HEK293 (cell line): ENCODE results near the gene SLC66A1.

Experiments
- CTCF ChIA-PET: fragments of 350-600 bp; formaldehyde crosslinking; extraction: SDS; loops from one replicate; lab custom pipeline; 2021; ENCODE audit warnings: antibody characterized with exemption; lab: Yijun Ruan, JAX
- POLR2A ChIA-PET: fragments of 300-600 bp; formaldehyde crosslinking; extraction: SDS; loops from one replicate; lab custom pipeline; 2020; ENCODE audit warnings: antibody characterized with exemption, inconsistent platforms; lab: Yijun Ruan, JAX
- H3K27ac ChIP-seq: fragments of 200-500 bp; sonication (Bioruptor generic); 2 replicates; pipeline ENCODE4 v1.5.1; 2014; ENCODE audit warnings: low read depth, low read length, control low read depth, inconsistent platforms; ENCODE audit errors: extremely low read depth
- H3K36me3 ChIP-seq, 2 experiments: fragments of 200-500 bp in 1 of 2; sonication (Bioruptor generic) in 1 of 2; 1 replicate in 1 of 2; 2 replicates in 1 of 2; pipeline ENCODE4 v1.5.1; 2014 to 2017; ENCODE audit warnings: inconsistent platforms in 2 of 2, low read length in 2 of 2; ENCODE audit not compliant: control insufficient read depth in 2 of 2, insufficient read depth in 1 of 2
- H3K4me1 ChIP-seq: fragments of 200-500 bp; sonication (Bioruptor generic); 2 replicates; pipeline ENCODE4 v1.5.1; 2014; ENCODE audit warnings: mild to moderate bottlenecking, low read length, inconsistent platforms; ENCODE audit not compliant: control insufficient read depth, insufficient read depth
- H3K4me3 ChIP-seq: 2 replicates; pipeline ENCODE4 v1.5.1; 2011; ENCODE audit warnings: low read depth, mild to moderate bottlenecking, control low read depth, low read length, moderate library complexity
- H3K9me3 ChIP-seq: fragments of 200-500 bp; sonication (Bioruptor generic); 2 replicates; pipeline ENCODE4 v1.5.1; 2014; ENCODE audit warnings: low read depth, low read length, inconsistent platforms; ENCODE audit not compliant: control insufficient read depth, insufficient read depth
- KLF10 ChIP-seq: fragments of 450-650 bp; IDR thresholded peaks from 2 replicates; pipeline ENCODE4 v1.5.1; 2018; ENCODE audit warnings: missing biosample characterization, mild to moderate bottlenecking, missing genetic modification characterization
- OSR2 ChIP-seq: fragments of 450-650 bp; formaldehyde crosslinking; IDR thresholded peaks from 2 replicates; pipeline ENCODE4 v1.5.1; 2016; ENCODE audit warnings: missing biosample characterization, missing genetic modification characterization
- SALL2 ChIP-seq: fragments of 450-650 bp; formaldehyde crosslinking; IDR thresholded peaks from 2 replicates; pipeline ENCODE4 v1.5.0; 2017; ENCODE audit warnings: missing biosample characterization, mild to moderate bottlenecking, missing genetic modification characterization, borderline replicate concordance
- SP7 ChIP-seq: fragments of 450-650 bp; formaldehyde crosslinking; IDR thresholded peaks from 2 replicates; pipeline ENCODE4 v1.5.1; 2016; ENCODE audit warnings: missing biosample characterization, missing genetic modification characterization
- YY1 ChIP-seq: fragments of 450-650 bp; formaldehyde crosslinking; IDR thresholded peaks from 2 replicates; pipeline ENCODE4 v1.5.1; 2018; ENCODE audit warnings: missing biosample characterization, missing genetic modification characterization
- ZFP41 ChIP-seq: fragments of 450-650 bp; formaldehyde crosslinking; IDR thresholded peaks from 2 replicates; pipeline ENCODE4 v1.5.1; 2016; ENCODE audit warnings: missing biosample characterization, missing genetic modification characterization, borderline replicate concordance
- ZNF10 ChIP-seq: fragments of 450-650 bp; formaldehyde crosslinking; IDR thresholded peaks from 2 replicates; pipeline ENCODE4 v1.5.1; 2017; ENCODE audit warnings: missing biosample characterization, missing genetic modification characterization
- ZNF121 ChIP-seq: fragments of 450-650 bp; formaldehyde crosslinking; IDR thresholded peaks from 2 replicates; pipeline ENCODE4 v1.5.1; 2016; ENCODE audit warnings: missing biosample characterization, missing genetic modification characterization
- ZNF133 ChIP-seq: fragments of 450-650 bp; formaldehyde crosslinking; IDR thresholded peaks from 2 replicates; pipeline ENCODE4 v1.5.1; 2016; ENCODE audit warnings: missing biosample characterization, missing genetic modification characterization
- ZNF239 ChIP-seq: fragments of 450-650 bp; formaldehyde crosslinking; IDR thresholded peaks from 2 replicates; pipeline ENCODE4 v1.5.1; 2016; ENCODE audit warnings: missing biosample characterization, missing genetic modification characterization
- ZNF292 ChIP-seq: fragments of 450-650 bp; formaldehyde crosslinking; IDR thresholded peaks from 2 replicates; pipeline ENCODE4 v1.5.1; 2016; ENCODE audit warnings: low read depth, missing biosample characterization, missing genetic modification characterization, borderline replicate concordance
- ZNF341 ChIP-seq: fragments of 450-650 bp; formaldehyde crosslinking; IDR thresholded peaks from 2 replicates; pipeline ENCODE4; 2016; ENCODE audit warnings: low read depth, missing biosample characterization, missing genetic modification characterization
- ZNF501 ChIP-seq: fragments of 450-650 bp; formaldehyde crosslinking; IDR thresholded peaks from 2 replicates; pipeline ENCODE4 v1.5.1; 2016; ENCODE audit warnings: missing biosample characterization, missing genetic modification characterization
- ZNF530 ChIP-seq: fragments of 450-650 bp; formaldehyde crosslinking; IDR thresholded peaks from 2 replicates; pipeline ENCODE4 v1.5.1; 2016; ENCODE audit warnings: low read depth, missing biosample characterization, missing genetic modification characterization
- ZNF560 ChIP-seq: fragments of 450-650 bp; formaldehyde crosslinking; IDR thresholded peaks from 2 replicates; pipeline ENCODE4 v1.5.1; 2017; ENCODE audit warnings: missing biosample characterization, missing genetic modification characterization, borderline replicate concordance
- ZNF585B ChIP-seq: fragments of 450-650 bp; formaldehyde crosslinking; IDR thresholded peaks from 2 replicates; pipeline ENCODE4 v1.5.1; 2016; ENCODE audit warnings: missing biosample characterization, missing genetic modification characterization
- ZNF610 ChIP-seq: fragments of 450-650 bp; formaldehyde crosslinking; IDR thresholded peaks from 2 replicates; pipeline ENCODE4 v1.5.1; 2016; ENCODE audit warnings: missing biosample characterization, missing genetic modification characterization, borderline replicate concordance
- ZNF768 ChIP-seq: fragments of 450-650 bp; formaldehyde crosslinking; IDR thresholded peaks from 2 replicates; pipeline ENCODE4 v1.5.1; 2018; ENCODE audit warnings: missing biosample characterization, mild to moderate bottlenecking, missing genetic modification characterization
- ZSCAN23 ChIP-seq: fragments of 450-650 bp; formaldehyde crosslinking; IDR thresholded peaks from 2 replicates; pipeline ENCODE4 v1.5.1; 2016; ENCODE audit warnings: missing biosample characterization, missing genetic modification characterization
- ZSCAN30 ChIP-seq: fragments of 450-650 bp; IDR thresholded peaks from 2 replicates; pipeline ENCODE4 v1.5.1; 2018; ENCODE audit warnings: missing biosample characterization, mild to moderate bottlenecking, missing genetic modification characterization, moderate library complexity
- TF ChIP-seq, protein P1 (sequence below): fragments of 450-650 bp; formaldehyde crosslinking; conservative IDR thresholded peaks from 2 replicates; pipeline ENCODE4 v1.5.1; 2016; ENCODE audit warnings: low read depth, missing biosample characterization, missing genetic modification characterization
- TF ChIP-seq, protein P2 (sequence below): fragments of 450-650 bp; formaldehyde crosslinking; IDR thresholded peaks from 2 replicates; pipeline ENCODE4 v1.5.1; 2017; ENCODE audit warnings: missing biosample characterization, missing genetic modification characterization
- TF ChIP-seq, protein P3 (sequence below): fragments of 450-650 bp; formaldehyde crosslinking; IDR thresholded peaks from 2 replicates; pipeline ENCODE4 v1.5.1; 2016; ENCODE audit warnings: missing biosample characterization, missing genetic modification characterization

The SLC66A1 gene

DNA sequence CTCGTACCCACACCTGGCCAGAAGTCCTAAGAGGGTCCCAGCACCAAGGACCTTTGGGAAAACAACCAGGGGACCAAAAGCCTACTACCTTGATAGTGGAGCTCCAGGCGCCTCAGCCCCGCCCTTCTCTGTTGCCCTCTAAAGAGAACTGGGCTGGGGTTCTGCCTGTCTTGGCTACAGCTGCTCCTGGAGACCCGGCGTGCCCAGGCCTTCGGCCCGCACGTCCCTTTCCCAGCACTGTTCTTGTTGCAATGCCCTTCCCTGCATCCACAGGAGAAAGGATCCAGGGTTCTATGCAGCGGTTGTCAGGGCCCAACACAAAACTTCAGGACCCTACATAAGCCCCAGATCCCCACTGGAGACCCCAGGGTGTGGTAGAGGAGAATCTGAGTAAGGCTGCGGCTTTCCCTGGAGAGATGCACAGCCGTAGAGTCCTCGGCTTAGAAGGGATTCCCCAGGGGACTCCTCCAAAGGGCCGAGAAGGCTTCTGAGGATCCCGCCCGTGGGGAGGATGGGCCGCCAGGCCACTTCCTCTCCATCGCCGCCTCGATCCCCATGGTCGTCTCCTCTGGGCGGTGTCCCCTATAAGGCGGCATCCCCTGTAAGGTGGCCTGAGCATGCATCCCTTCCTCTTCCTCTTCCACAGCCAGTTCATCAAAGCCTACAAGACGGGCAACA, 12.0 kb downstream of the SLC66A1 start (continued):
- TF ChIP-seq SP7: no peak
- no peak for TF ChIP-seq KLF10 (tag by site-specific recombination)
- no peak for TF ChIP-seq ZNF610 (tag by site-specific recombination)
- TF ChIP-seq ZFP41 (tag by site-specific recombination): no peak

DNA sequence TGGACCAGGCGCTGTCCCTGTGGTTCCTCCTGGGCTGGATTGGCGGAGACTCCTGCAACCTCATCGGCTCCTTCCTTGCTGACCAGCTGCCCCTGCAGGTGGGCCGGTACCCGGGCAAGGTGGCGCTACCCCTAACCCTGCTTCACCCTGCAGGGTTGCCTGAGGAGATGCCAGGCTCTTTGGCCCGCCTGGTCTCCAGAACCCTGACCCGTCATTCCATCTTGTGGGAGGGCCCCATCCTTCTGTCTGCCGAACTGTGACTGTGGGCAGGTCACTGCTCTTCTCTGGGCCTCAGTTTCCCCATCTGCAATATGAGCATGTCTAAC, 12.5 kb downstream of the SLC66A1 start:
- H3K27ac ChIP-seq: no peak overlapping the region
- POLR2A ChIA-PET: interaction anchor here (0.6 kb wide), 1 partner anchor 12 kb away, joined by 3 read pairs; no protein-coding TSS in a partner anchor
- H3K9me3 ChIP-seq: no peaks in the 10 kb centered on the region
- CTCF ChIA-PET: no interaction called here
- no peak overlapping the region for H3K4me3 ChIP-seq
- H3K36me3 ChIP-seq: peaks cover 7 to 93% of the 10 kb centered on the region in 2 experiments; a peak in 2 of 3 replicates
- TF ChIP-seq ZNF239 (tag by site-specific recombination) (no peak), ZNF501 (tag by site-specific recombination) (no peak), ZNF560 (tag by site-specific recombination) (no peak), ZSCAN23 (tag by site-specific recombination) (no peak), OSR2 (tag by site-specific recombination) (no peak), ZNF610 (tag by site-specific recombination) (no peak), ZNF768 (tag by site-specific recombination) (no peak), YY1 (tag by site-specific recombination) (no peak), ZNF121 (tag by site-specific recombination) (no peak), ZNF341 (no peak), ZNF530 (tag by site-specific recombination) (no peak), SALL2 (tag by site-specific recombination) (no peak), ZNF10 (tag by site-specific recombination) (no peak), ZNF585B (no peak), ZNF292 (no peak), ZNF133 (no peak), ZSCAN30 (tag by site-specific recombination) (no peak)
- TF ChIP-seq, protein P1, sequence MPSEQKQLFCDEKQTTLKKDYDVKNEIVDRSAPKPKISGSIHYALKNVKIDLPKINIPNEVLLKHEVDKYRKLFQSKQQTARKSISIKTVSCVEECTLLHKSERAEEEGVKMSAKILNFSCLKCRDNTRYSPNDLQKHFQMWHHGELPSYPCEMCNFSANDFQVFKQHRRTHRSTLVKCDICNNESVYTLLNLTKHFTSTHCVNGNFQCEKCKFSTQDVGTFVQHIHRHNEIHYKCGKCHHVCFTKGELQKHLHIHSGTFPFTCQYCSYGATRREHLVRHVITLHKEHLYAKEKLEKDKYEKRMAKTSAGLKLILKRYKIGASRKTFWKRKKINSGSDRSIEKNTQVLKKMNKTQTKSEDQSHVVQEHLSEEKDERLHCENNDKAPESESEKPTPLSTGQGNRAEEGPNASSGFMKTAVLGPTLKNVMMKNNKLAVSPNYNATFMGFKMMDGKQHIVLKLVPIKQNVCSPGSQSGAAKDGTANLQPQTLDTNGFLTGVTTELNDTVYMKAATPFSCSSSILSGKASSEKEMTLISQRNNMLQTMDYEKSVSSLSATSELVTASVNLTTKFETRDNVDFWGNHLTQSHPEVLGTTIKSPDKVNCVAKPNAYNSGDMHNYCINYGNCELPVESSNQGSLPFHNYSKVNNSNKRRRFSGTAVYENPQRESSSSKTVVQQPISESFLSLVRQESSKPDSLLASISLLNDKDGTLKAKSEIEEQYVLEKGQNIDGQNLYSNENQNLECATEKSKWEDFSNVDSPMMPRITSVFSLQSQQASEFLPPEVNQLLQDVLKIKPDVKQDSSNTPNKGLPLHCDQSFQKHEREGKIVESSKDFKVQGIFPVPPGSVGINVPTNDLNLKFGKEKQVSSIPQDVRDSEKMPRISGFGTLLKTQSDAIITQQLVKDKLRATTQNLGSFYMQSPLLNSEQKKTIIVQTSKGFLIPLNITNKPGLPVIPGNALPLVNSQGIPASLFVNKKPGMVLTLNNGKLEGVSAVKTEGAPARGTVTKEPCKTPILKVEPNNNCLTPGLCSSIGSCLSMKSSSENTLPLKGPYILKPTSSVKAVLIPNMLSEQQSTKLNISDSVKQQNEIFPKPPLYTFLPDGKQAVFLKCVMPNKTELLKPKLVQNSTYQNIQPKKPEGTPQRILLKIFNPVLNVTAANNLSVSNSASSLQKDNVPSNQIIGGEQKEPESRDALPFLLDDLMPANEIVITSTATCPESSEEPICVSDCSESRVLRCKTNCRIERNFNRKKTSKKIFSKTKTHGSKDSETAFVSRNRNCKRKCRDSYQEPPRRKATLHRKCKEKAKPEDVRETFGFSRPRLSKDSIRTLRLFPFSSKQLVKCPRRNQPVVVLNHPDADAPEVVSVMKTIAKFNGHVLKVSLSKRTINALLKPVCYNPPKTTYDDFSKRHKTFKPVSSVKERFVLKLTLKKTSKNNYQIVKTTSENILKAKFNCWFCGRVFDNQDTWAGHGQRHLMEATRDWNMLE: no peak
- TF ChIP-seq, protein P2, sequence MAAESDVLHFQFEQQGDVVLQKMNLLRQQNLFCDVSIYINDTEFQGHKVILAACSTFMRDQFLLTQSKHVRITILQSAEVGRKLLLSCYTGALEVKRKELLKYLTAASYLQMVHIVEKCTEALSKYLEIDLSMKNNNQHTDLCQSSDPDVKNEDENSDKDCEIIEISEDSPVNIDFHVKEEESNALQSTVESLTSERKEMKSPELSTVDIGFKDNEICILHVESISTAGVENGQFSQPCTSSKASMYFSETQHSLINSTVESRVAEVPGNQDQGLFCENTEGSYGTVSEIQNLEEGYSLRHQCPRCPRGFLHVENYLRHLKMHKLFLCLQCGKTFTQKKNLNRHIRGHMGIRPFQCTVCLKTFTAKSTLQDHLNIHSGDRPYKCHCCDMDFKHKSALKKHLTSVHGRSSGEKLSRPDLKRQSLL: no peak
- TF ChIP-seq, protein P3, sequence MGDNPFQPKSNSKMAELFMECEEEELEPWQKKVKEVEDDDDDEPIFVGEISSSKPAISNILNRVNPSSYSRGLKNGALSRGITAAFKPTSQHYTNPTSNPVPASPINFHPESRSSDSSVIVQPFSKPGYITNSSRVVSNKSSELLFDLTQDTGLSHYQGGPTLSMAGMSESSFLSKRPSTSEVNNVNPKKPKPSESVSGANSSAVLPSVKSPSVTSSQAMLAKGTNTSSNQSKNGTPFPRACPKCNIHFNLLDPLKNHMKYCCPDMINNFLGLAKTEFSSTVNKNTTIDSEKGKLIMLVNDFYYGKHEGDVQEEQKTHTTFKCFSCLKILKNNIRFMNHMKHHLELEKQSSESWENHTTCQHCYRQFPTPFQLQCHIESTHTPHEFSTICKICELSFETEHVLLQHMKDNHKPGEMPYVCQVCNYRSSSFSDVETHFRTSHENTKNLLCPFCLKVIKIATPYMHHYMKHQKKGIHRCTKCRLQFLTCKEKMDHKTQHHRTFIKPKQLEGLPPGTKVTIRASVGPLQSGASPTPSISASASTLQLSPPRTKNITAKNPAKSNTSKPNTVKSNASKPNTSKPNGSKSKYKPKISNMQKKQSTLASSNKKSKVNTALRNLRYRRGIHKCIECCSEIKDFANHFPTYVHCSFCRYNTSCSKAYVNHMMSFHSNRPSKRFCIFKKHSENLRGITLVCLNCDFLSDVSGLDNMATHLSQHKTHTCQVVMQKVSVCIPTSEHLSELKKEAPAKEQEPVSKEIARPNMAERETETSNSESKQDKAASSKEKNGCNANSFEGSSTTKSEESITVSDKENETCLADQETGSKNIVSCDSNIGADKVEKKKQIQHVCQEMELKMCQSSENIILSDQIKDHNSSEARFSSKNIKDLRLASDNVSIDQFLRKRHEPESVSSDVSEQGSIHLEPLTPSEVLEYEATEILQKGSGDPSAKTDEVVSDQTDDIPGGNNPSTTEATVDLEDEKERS (tag by site-specific recombination): no peak
- TF ChIP-seq, all 188 proteins: peak for 0
- H3K4me1 ChIP-seq: no peaks in the 10 kb centered on the region
